GM18508 (cell line): ENCODE data around the gene NINL.
"Not testable (repeated sequence)": the region's sequence is repeated elsewhere in the genome, so short reads cannot be mapped to it uniquely, and the experiment has no call there.

Source experiments
- ATAC-seq: cut with Tn5 transposase; IDR thresholded peaks from one replicate; pipeline ENCODE4 v1.9.1; 2021; ENCODE audit warnings: moderate number of reproducible peaks; ENCODE audit not compliant: insufficient read depth, unreplicated experiment

The NINL gene

GRCh38 chr20:25584905-25585704 is at the start of gene NINL:
TSS of gene NINL (minus strand) at chr20:25585531. CDS start at chr20:25526587, 58,944 bp downstream.
- ATAC-seq: no peak

DNA sequence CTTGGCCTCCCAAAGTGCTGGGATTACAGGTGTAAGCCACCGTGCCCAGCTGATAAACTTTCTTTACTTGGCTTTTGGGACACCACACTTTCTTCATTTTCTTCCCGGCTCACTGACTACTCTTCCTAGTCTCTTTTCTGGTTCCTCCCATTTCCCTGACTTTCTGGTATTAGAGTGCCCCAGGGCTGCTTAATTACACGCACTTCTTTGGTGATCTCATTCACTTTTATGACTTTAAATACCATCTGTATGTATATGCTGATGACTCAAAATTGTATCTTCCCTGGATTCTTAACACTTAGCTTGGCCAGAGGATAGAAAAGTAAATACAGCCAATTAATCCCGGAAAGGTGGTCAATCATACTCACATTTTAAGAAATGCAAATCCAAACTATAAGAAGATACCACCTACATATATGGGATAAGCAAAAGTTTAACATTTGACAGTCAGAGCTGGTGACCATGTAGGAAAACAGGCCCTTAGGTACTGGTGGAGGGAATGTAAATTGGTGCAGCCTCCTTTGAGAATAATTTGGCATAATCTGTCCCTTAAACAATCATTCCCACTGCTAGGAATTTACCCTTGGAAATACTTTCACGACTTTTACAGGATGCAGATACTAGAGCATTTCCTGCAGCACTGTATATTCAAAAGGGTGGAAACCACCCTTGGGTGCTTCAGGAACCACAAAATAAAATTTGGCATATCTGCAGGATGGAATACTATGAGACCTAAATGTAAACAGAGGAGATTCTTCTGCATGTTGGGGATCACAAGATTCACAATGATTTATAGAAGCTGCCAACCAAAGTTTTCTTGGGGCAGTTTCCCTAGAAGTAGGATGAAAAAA is 47.8 kb upstream of the NINL start:
- no peak for ATAC-seq

- ATAC-seq: not testable (repeated sequence)
Measured at GRCh38 chr20:25630615-25631014, 45.3 kb upstream of the NINL start.

- ATAC-seq: no peak
Measured at GRCh38 chr20:25629816-25630499, 44.6 kb upstream of the NINL start.

DNA sequence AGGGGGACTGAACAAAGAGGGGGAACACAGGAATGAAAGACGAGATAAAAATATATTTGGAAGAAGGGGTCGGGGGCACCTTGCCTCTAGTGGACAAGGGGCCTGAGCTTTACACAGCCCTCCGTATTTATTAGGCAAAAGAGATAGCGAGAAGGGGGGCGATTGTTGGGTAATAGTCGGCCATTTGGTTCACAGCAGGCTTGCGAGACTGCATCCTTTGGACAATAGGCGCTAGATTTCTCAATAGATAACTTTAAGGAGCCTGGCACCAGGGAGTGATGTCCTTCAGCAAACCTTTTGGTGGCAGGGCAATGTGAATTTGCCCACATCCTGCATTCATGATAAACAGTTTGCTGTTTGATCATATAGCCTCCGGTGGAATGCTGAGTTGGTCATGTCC is 41.4 kb upstream of the NINL start:
- ATAC-seq: no peak

GRCh38 chr20:25624500-25624939 is 39.2 kb upstream of the NINL start:
- ATAC-seq: no peak

- ATAC-seq: peak; percentile 71
Measured at GRCh38 chr20:25623736-25624499, 38.6 kb upstream of the NINL start, which contains the start of gene NANP. TSS of gene NANP (minus strand) at chr20:25624014. CDS start at chr20:25623948, 66 bp downstream.

GRCh38 chr20:25623225-25623735 is 37.9 kb upstream of the NINL start:
- ATAC-seq: peak; percentile 13

GRCh38 chr20:25622450-25623224 is 37.3 kb upstream of the NINL start:
- ATAC-seq: no peak

- no peak for ATAC-seq
Measured at GRCh38 chr20:25622049-25622448, 36.7 kb upstream of the NINL start.

GRCh38 chr20:25619514-25619913 is 34.2 kb upstream of the NINL start:
- ATAC-seq: no peak

DNA sequence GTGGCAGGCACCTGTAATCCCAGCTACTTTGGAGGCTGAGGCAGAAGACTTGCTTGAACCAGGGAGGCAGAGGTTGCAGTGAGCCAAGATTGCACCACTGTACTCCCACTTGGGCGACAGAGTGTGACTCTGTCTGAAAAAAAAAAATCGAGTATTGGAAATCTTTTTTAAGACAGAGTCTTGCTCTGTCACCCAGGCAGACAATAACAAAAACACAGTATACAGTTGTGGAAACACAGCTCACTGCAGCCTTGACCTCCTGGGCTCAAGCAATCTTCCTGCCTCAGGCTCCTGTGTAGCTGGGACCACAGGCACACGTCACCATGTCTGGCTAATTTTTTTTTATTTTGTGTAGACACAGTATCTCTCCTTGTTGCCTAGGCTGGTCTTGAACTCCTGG is 23.4 kb upstream of the NINL start:
- ATAC-seq: no peak

GRCh38 chr20:25606094-25606695 is 20.9 kb upstream of the NINL start:
- no peak for ATAC-seq

DNA sequence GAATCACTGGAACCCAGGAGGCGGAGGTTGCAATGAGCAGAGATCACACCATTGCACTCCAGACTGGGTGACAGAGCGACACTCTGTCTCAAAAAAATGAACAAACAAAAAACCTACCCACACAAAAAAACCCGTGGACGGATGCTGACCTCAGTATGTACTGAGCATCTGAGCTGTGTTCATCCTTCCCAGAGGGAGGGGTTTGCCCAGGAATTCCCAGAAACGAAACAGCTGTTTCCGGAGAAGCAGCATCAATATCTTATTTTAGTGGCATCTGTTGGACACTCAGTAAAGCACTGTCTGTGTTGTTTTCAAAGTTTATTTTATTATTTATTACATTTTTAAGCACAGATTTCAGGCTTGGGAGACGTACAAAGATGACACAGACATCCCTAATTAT is 19.8 kb upstream of the NINL start:
- no peak for ATAC-seq

- no peak for ATAC-seq
Measured at GRCh38 chr20:25604611-25605010, 19.3 kb upstream of the NINL start.

DNA sequence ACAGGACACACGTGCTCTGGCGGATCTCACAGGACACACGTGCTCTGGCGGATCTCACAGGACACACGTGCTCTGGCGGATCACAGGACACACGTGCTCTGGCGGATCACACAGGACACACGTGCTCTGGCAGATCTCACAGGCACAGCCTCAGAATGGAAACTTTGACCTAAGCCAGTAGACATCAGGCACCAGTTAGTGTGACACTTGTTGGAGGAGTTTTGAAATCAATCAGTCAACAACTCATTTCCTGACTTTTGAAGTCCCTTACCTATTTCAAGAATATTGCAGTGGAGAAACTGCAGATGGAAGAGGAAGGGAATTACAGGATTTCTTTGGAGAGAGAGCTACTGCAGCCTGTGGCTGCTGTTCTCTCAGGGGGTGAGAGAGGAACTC is 17.6 kb upstream of the NINL start:
- ATAC-seq: not testable (repeated sequence)

DNA sequence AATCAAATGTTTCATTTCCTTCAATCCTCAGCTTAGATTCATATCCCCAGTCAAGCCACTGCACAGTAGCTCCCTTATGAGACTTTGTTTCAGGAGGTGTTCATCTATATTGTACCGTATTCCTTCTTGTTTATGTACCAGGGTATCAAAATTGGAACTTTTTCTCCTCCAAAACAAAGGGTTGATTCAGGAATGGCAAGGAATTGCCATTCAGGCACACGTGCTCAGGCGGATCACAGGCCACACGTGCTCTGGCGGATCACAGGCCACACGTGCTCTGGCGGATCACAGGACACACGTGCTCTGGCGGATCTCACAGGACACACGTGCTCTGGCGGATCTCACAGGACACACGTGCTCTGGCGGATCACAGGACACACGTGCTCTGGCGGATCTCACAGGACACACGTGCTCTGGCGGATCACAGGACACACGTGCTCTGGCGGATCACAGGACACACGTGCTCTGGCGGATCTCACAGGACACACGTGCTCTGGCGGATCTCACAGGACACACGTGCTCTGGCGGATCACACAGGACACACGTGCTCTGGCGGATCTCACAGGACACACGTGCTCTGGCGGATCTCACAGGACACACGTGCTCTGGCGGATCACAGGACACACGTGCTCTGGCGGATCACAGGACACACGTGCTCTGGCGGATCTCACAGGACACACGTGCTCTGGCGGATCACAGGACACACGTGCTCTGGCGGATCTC is 17.0 kb upstream of the NINL start:
- not testable (repeated sequence) for ATAC-seq

DNA sequence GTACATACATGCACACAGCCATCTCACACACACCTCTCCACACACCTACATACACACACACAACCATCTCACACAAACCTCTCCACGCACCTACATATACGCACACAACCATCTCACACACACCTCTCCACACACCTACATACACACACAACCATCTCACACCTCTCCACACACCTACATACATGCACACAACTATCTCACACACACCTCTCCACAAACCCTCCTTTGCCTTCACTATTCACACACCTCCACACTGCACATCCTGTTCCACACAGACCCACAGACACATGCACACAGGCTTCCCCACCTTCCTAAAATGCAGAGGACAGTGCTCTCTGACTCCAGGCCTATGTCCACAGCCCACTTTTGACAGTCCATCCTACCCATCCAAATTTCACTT is 16.3 kb upstream of the NINL start:
- no peak for ATAC-seq
